ENCODE data around the gene HDGFL2.

HDGFL2 gene

DNA sequence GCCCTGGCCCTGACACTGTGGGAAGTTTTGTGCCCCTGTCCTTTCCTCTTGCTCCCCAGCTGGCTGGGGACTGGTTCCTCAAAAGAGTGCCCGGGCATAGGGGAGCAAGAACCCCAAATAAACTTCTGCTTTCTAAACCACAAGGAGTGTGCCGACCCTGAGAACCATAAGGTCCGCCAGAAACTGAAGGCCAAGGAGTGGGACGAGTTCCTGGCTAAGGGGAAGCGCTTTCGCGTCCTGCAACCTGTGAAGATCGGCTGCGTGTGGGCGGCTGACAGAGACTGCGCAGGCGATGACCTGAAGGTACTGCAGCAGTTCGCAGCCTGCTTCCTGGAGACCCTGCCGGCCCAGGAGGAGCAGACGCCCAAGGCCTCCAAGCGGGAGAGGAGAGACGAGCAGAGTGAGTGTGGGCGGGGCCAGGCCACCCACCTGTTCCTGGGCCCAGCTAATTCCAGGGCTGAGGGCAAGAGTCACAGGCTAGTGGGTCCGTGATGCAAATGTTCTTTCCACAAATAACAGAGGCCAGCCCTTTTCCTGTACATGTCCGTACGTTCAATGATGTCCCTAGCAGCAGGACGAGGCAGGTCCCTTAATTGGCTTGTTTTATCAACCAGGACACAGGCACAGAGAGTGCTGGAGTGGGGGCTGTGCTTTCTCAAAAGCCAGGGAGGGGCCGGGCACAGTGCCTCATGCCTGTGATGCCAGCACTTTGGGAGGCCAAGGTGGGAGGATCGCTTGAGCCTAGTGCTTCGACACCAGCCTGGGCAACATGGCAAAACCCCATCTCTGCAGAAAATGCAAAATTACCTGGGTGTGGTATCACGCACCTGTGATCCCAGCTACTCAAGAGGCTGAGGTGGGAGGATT, 40.1 kb upstream of the HDGFL2 start:
- Histone ChIP-seq H3K9ac (no peak overlapping the region), H3K4me1 (ENCODE audit: low read depth, poor library complexity, severe bottlenecking) (no peaks in the 10 kb centered on the region), H3K4me2 (no peak overlapping the region), H3K4me3 (IDR thresholded peaks at IDR 0.05; ENCODE audit: insufficient read depth, low read depth, low read length) (no peak overlapping the region), H3K79me2 (ENCODE audit: insufficient read depth, low read depth) (no peaks in the 10 kb centered on the region), H2AFZ (ENCODE audit: low read depth) (no peak overlapping the region), H4K20me1 (ENCODE audit: insufficient read depth) (no peaks in the 10 kb centered on the region), H3K36me3 (ENCODE audit: insufficient read depth) (peaks cover 3% of the 10 kb centered on the region; the same call in 1 of the 2 replicates), H3K27me3 (ENCODE audit: insufficient read depth, low read depth) (no peaks in the 10 kb centered on the region), H3K27ac (no peak overlapping the region)
- TF ChIP-seq, protein P1, sequence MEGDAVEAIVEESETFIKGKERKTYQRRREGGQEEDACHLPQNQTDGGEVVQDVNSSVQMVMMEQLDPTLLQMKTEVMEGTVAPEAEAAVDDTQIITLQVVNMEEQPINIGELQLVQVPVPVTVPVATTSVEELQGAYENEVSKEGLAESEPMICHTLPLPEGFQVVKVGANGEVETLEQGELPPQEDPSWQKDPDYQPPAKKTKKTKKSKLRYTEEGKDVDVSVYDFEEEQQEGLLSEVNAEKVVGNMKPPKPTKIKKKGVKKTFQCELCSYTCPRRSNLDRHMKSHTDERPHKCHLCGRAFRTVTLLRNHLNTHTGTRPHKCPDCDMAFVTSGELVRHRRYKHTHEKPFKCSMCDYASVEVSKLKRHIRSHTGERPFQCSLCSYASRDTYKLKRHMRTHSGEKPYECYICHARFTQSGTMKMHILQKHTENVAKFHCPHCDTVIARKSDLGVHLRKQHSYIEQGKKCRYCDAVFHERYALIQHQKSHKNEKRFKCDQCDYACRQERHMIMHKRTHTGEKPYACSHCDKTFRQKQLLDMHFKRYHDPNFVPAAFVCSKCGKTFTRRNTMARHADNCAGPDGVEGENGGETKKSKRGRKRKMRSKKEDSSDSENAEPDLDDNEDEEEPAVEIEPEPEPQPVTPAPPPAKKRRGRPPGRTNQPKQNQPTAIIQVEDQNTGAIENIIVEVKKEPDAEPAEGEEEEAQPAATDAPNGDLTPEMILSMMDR (conservative IDR thresholded peaks at IDR 0.05; ENCODE audit: low read depth, low read length), result no peak

DNA sequence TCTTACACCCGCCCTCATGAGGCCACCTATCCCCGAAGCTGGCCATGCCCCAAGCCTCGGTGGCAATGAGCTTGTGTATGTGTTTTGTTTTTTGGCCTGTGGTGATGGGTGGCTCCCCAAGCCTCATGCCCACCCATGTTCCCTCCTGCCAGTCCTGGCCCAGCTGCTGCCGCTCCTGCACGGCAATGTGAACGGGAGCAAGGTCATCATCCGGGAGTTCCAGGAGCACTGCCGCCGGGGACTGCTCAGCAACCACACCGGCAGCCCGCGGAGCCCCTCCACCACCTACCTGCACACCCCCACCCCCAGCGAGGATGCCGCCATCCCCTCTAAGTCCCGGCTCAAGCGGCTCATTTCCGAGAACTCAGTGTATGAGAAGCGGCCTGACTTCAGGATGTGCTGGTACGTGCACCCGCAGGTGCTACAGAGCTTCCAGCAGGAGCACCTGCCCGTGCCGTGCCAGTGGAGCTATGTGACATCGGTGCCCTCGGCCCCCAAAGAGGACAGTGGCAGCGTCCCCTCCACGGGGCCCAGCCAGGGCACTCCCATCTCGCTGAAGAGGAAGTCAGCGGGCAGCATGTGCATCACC, 39.1 kb upstream of the HDGFL2 start:
- TF ChIP-seq, protein P1 (conservative IDR thresholded peaks at IDR 0.05; ENCODE audit: low read depth, low read length), result no peak
- no peaks in the 10 kb centered on the region for H3K27me3 ChIP-seq (ENCODE audit: insufficient read depth, low read depth)
- no peak overlapping the region for H2AFZ ChIP-seq (ENCODE audit: low read depth)
- H3K9ac ChIP-seq, result no peak overlapping the region
- H3K27ac ChIP-seq, result no peak overlapping the region
- no peak overlapping the region for H3K4me3 ChIP-seq (IDR thresholded peaks at IDR 0.05; ENCODE audit: insufficient read depth, low read depth, low read length)
- H3K4me1 ChIP-seq (ENCODE audit: low read depth, poor library complexity, severe bottlenecking), result no peaks in the 10 kb centered on the region
- H3K79me2 ChIP-seq (ENCODE audit: insufficient read depth, low read depth), result no peaks in the 10 kb centered on the region
- H4K20me1 ChIP-seq (ENCODE audit: insufficient read depth), result no peaks in the 10 kb centered on the region
- no peak overlapping the region for H3K4me2 ChIP-seq
- peaks cover 3% of the 10 kb centered on the region; the same call in 1 of the 2 replicates for H3K36me3 ChIP-seq (ENCODE audit: insufficient read depth)

DNA sequence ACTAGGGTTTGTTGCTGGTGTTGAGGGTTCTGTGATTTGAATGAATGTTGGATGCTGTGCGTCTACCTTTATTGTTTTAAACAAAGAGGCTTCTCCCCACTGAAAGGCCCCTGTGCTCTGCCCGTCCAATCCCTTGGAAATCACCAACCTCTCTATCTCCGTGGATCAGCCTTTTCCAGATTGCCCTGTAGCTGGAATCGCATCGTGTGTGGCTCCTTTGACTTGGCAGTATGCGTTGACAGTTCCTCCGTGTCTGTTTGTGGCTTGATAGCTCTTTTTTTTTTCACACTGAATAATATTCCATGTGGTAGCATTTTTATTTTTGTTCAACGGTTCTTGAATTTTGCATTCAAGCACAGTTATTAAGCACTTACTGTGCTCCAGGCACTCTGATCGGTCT, 37.7 kb upstream of the HDGFL2 start:
- H3K36me3 ChIP-seq (ENCODE audit: insufficient read depth), result peaks cover 3% of the 10 kb centered on the region; the same call in 1 of the 2 replicates
- no peak overlapping the region for H3K27ac ChIP-seq
- no peak overlapping the region for H3K4me3 ChIP-seq (IDR thresholded peaks at IDR 0.05; ENCODE audit: insufficient read depth, low read depth, low read length)
- 0 out of 2 replicates have a peak, but pooled peaks cover 4% of the 10 kb centered on the region for H4K20me1 ChIP-seq (ENCODE audit: insufficient read depth)
- no peaks in the 10 kb centered on the region for H3K4me1 ChIP-seq (ENCODE audit: low read depth, poor library complexity, severe bottlenecking)
- H3K4me2 ChIP-seq, result no peak overlapping the region
- no peak overlapping the region for H2AFZ ChIP-seq (ENCODE audit: low read depth)
- no peaks in the 10 kb centered on the region for H3K79me2 ChIP-seq (ENCODE audit: insufficient read depth, low read depth)
- TF ChIP-seq, protein P1 (conservative IDR thresholded peaks at IDR 0.05; ENCODE audit: low read depth, low read length), result no peak
- H3K9ac ChIP-seq, result no peak overlapping the region
- no peaks in the 10 kb centered on the region for H3K27me3 ChIP-seq (ENCODE audit: insufficient read depth, low read depth)

DNA sequence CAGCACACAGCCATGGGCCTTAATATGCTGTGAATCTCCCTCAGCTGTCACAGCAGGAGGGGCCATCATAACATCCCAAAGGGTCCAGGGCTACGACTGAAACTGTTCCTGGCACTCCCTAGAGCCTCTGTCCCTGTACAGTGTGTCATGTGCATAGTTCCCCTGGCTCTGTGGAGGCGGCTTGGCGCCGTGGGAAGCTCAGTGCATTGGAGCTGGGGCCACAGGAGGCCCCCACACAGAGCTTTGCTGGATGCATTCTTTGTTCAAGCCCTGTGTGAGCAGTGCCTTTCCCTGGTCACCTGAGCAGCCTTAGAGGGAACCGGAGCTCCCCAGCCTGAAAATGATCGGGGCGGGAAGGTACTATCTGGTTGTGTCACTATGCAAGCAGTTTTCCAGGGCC, 35.9 kb upstream of the HDGFL2 start:
- no peak overlapping the region for H2AFZ ChIP-seq (ENCODE audit: low read depth)
- no peaks in the 10 kb centered on the region for H3K4me1 ChIP-seq (ENCODE audit: low read depth, poor library complexity, severe bottlenecking)
- H3K4me2 ChIP-seq, result no peak overlapping the region
- TF ChIP-seq, protein P1 (conservative IDR thresholded peaks at IDR 0.05; ENCODE audit: low read depth, low read length), result no peak
- no peak overlapping the region for H3K27ac ChIP-seq
- no peaks in the 10 kb centered on the region for H3K79me2 ChIP-seq (ENCODE audit: insufficient read depth, low read depth)
- no peak overlapping the region for H3K4me3 ChIP-seq (IDR thresholded peaks at IDR 0.05; ENCODE audit: insufficient read depth, low read depth, low read length)
- no peaks in the 10 kb centered on the region for H3K36me3 ChIP-seq (ENCODE audit: insufficient read depth)
- H3K27me3 ChIP-seq (ENCODE audit: insufficient read depth, low read depth), result no peaks in the 10 kb centered on the region
- 0 out of 2 replicates have a peak, but pooled peaks cover 5% of the 10 kb centered on the region for H4K20me1 ChIP-seq (ENCODE audit: insufficient read depth)
- H3K9ac ChIP-seq, result no peak overlapping the region
